ENCODE data around the gene EIF2D. TPM values are rescaled to one million over a fixed set of nuclear protein-coding genes. Genes with fewer than 3 reads are reported as not detected.

The EIF2D gene
- total and polyA plus RNA-seq, 9 of the 15 experiments (the other 6 are each of a cell fraction or from before 2014, with no cell fraction given) = 81.1 to 138 (median 93.9) TPM

DNA sequence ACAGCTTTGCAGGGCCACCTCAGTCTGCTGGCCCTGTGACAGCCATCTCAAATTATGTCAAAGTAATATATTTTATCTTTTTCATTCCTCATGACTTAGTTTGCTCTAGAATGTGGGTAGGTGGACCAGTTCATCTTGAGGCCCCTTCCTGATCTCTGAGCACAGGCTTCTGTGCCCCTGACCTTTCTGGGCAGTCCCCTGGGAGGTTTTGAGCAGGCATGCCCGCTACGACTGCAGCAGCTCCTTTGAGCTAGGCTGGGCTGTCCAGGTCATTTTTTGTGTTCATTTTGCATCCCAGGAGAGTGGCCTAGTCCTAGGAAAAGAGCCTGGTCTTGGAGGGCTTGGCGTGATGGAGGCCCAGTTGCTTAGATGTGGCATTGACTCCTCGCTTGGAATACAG lies 42.7 kb downstream of the EIF2D start:
- DNase-seq (ENCODE audit: extremely low read depth in 1 of 4, low spot score in 3 of 4) (no peak), ATAC-seq (no peak), FAIRE-seq (no peak)
- in situ Hi-C loops (cut with MboI) (no loop called here), intact Hi-C loops (cut with micrococcal nuclease) (no loop called here)
- 76% methylated on average over 4 of the region's 4 CpGs for WGBS (ENCODE audit: insufficient coverage, low coverage, missing lambda C conversion rate)
- no peak overlapping the region for H3K27ac ChIP-seq (ENCODE audit: extremely low read depth, low read depth, low read length)
- TF ChIP-seq MAX (CRISPR knock-in tag; IDR thresholded peaks at IDR 0.05) = no peak
- TF ChIP-seq STAG1 (CRISPR knock-in tag; IDR thresholded peaks at IDR 0.05; ENCODE audit: borderline replicate concordance) = no peak
- TF ChIP-seq HLTF (IDR thresholded peaks at IDR 0.05) = no peak
- no peak for TF ChIP-seq NEUROD1 (IDR thresholded peaks at IDR 0.05; ENCODE audit: borderline replicate concordance, low read depth, low read length, partially characterized antibody)
- TF ChIP-seq PTTG1 (tag; IDR thresholded peaks at IDR 0.05; ENCODE audit: low read depth) = no peak
- no peak for TF ChIP-seq ZNF75A (CRISPR knock-in tag; IDR thresholded peaks at IDR 0.05)
- TF ChIP-seq TFE3 (CRISPR knock-in tag; IDR thresholded peaks at IDR 0.05) = no peak
- no peak for TF ChIP-seq SETDB1 (IDR thresholded peaks at IDR 0.05; ENCODE audit: low read length)
- no peak for TF ChIP-seq ELF4 (CRISPR knock-in tag; IDR thresholded peaks at IDR 0.05)
- no peak for TF ChIP-seq FOXA3 (CRISPR knock-in tag; conservative IDR thresholded peaks at IDR 0.05 in 1 of 2, IDR thresholded peaks at IDR 0.05 in 1 of 2)
- no peak for TF ChIP-seq NFE2 (IDR thresholded peaks at IDR 0.05; ENCODE audit: low read depth)
- no peak for TF ChIP-seq SAFB (IDR thresholded peaks at IDR 0.05; ENCODE audit: borderline replicate concordance, low read depth, low read length)
- TF ChIP-seq SREBF1 (IDR thresholded peaks at IDR 0.05; ENCODE audit: borderline replicate concordance, low read depth, low read length) = no peak
- TF ChIP-seq OTX1 (CRISPR knock-in tag; IDR thresholded peaks at IDR 0.05) = no peak
- ChIA-PET POLR2A (interaction anchor here (0.7 to 2.6 kb wide), 3 partner anchors 9 to 30 kb away, joined by 3 to 7 read pairs (median 5); no protein-coding TSS in a partner anchor), CTCF (ENCODE audit: low intra/inter-chr PET ratio) (no interaction called here)
- H3K9me1 ChIP-seq (ENCODE audit: control insufficient read depth, insufficient read depth, low read length) = peaks cover 5% of the 10 kb centered on the region
- H3K27me3 ChIP-seq (ENCODE audit: control insufficient read depth in 2 of 2, insufficient read depth in 2 of 2, low read length in 2 of 2) = no peaks in the 10 kb centered on the region
- no peak overlapping the region for H2AFZ ChIP-seq (ENCODE audit: low read depth, low read length)
- H3K36me3 ChIP-seq (ENCODE audit: control insufficient read depth, insufficient read depth, low read length) = peaks cover 54% of the 10 kb centered on the region; the same call in 2 of the 3 replicates
- H3K4me2 ChIP-seq (ENCODE audit: insufficient read depth, low read length) = no peak overlapping the region
- no TSS peak for BruUV-seq (replicated peaks)
- H3K79me2 ChIP-seq (ENCODE audit: control insufficient read depth, insufficient read depth, low read length) = peaks cover 22% of the 10 kb centered on the region; the same call in 2 of the 3 replicates
- no peak overlapping the region for H3K4me3 ChIP-seq
- H4K20me1 ChIP-seq (replicated peaks; ENCODE audit: control insufficient read depth, insufficient read depth, low read length) = peaks cover 3% of the 10 kb centered on the region; the same call in 1 of the 2 replicates
- H3K9ac ChIP-seq (ENCODE audit: insufficient read depth in 1 of 2, low read depth in 2 of 2, low read length in 2 of 2) = no peak overlapping the region
- H3K9me3 ChIP-seq (replicated peaks; ENCODE audit: control insufficient read depth, insufficient read depth, low read depth, low read length) = no peaks in the 10 kb centered on the region
- H3K4me1 ChIP-seq (replicated peaks in 1 of 2; ENCODE audit: control insufficient read depth in 2 of 2, insufficient read depth in 2 of 2, low read length in 2 of 2) = peaks cover 0 to 11% of the 10 kb centered on the region in 2 experiments
